Measurements from ENCODE around the gene BCL6. TPM values are rescaled to one million over a fixed set of nuclear protein-coding genes. Genes with fewer than 3 reads are reported as not detected.

Gene BCL6
- total RNA-seq, 1 experiment from 2014 or later: 569 TPM

DNA sequence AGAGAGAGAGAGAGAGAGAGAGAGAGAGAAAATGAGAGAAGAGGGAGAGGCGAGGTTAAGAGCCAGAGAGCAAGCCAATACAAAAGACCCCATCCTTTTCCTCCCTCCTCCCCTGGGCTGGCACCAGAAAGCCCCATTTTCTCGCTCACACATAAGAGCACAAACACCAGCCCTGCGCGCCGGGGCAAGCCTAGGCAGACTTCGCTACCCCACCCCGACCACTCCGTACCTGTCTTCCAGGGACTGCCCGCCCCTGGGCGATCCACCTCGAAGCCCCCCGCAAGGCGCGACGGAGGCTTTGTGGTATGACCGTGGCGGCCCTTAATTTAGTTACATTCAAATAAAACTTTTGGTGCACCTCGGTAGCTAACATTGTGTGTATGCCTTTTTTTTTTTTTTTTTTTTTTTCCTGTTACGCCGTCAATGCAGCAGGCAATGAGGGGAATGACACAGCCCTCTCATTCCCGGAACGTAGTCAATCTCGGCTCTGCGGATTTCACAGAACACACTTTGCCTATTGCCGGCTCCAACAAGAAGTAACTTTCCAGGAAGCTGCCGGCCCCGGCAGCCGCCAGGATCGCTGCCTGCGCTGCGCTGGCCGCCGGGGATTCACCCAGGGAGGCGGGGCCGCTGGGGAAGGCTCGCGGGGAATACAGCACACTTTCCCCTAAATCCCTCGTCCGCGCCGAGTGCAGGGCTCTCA, 7.7 kb downstream of the BCL6 start:
- DNase-seq: peak; percentile 74
- H3K9me2 ChIP-seq (replicated peaks; ENCODE audit: insufficient read depth, low read length): no peaks in the 10 kb centered on the region

DNA sequence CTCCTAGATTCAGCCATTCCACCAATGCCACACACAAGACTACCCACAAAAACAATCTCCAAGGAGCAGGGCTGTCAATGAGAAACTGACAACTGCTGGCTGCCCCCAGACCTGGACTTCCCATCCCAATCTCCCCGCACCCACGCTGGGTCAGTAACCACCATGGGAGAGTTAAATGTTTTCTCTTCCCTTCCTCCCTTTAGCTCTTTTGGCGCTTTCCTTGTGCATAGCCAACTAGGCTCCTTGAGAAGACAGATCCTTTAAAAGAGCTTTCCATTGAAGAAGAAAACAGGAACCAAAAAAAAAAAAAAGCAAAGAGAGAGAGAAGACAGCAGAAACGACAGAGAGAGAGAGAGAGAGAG, 8.3 kb downstream of the BCL6 start:
- Histone ChIP-seq H3K27ac (ENCODE audit: low read length) (peak overlapping the region; percentile 98), H3K9ac (ENCODE audit: low read length) (no peak overlapping the region), H3K9me3 (ENCODE audit: low read length) (no peaks in the 10 kb centered on the region), H3K9me2 (replicated peaks; ENCODE audit: insufficient read depth, low read length) (no peaks in the 10 kb centered on the region), H4K20me1 (ENCODE audit: insufficient read depth, low read depth, low read length) (peaks cover 95% of the 10 kb centered on the region), H3K79me2 (ENCODE audit: low read length) (peaks cover 84% of the 10 kb centered on the region), H3K4me3 (ENCODE audit: low read length) (no peak overlapping the region), H2AFZ (ENCODE audit: low read length) (no peak overlapping the region), H3K36me3 (ENCODE audit: insufficient read depth, low read length) (peaks cover 76% of the 10 kb centered on the region), H3K4me2 (ENCODE audit: low read depth, low read length, poor library complexity, severe bottlenecking) (peak overlapping the region; percentile 93), H3K4me1 (ENCODE audit: low read length) (peaks cover 98% of the 10 kb centered on the region), H3K27me3 (ENCODE audit: low read length) (no peaks in the 10 kb centered on the region)
- DNase-seq: peak; percentile 61

More for the DNA sequence above, 7.7 kb downstream of the BCL6 start:
- Histone ChIP-seq H2AFZ (ENCODE audit: low read length) (no peak overlapping the region), H3K4me3 (ENCODE audit: low read length) (peak overlapping the region; percentile 85; the same call in 1 of the 2 replicates), H3K36me3 (ENCODE audit: insufficient read depth, low read length) (peaks cover 76% of the 10 kb centered on the region), H4K20me1 (ENCODE audit: insufficient read depth, low read depth, low read length) (peaks cover 90% of the 10 kb centered on the region), H3K4me1 (ENCODE audit: low read length) (peaks cover 98% of the 10 kb centered on the region), H3K9me3 (ENCODE audit: low read length) (no peaks in the 10 kb centered on the region), H3K9ac (ENCODE audit: low read length) (peak overlapping the region; percentile 97), H3K27ac (ENCODE audit: low read length) (peak overlapping the region; percentile 98), H3K79me2 (ENCODE audit: low read length) (peaks cover 87% of the 10 kb centered on the region), H3K27me3 (ENCODE audit: low read length) (no peaks in the 10 kb centered on the region), H3K4me2 (ENCODE audit: low read depth, low read length, poor library complexity, severe bottlenecking) (peak overlapping the region; percentile 93)

- Histone ChIP-seq H3K4me2 (ENCODE audit: low read depth, low read length, poor library complexity, severe bottlenecking) (peak overlapping the region; percentile 93), H3K9ac (ENCODE audit: low read length) (peak overlapping the region; percentile 15; the same call in 1 of the 2 replicates), H3K27me3 (ENCODE audit: low read length) (no peaks in the 10 kb centered on the region), H4K20me1 (ENCODE audit: insufficient read depth, low read depth, low read length) (peaks cover 96% of the 10 kb centered on the region), H3K4me1 (ENCODE audit: low read length) (peaks cover 98% of the 10 kb centered on the region), H3K9me2 (replicated peaks; ENCODE audit: insufficient read depth, low read length) (no peaks in the 10 kb centered on the region), H3K4me3 (ENCODE audit: low read length) (no peak overlapping the region; the same call in 1 of the 2 replicates), H3K27ac (ENCODE audit: low read length) (peak overlapping the region; percentile 98), H3K9me3 (ENCODE audit: low read length) (no peaks in the 10 kb centered on the region), H3K36me3 (ENCODE audit: insufficient read depth, low read length) (peaks cover 76% of the 10 kb centered on the region), H3K79me2 (ENCODE audit: low read length) (peaks cover 84% of the 10 kb centered on the region), H2AFZ (ENCODE audit: low read length) (no peak overlapping the region)
- peak; percentile 52 for DNase-seq
Observed at GRCh38 chr3:187736418-187736871, 8.8 kb downstream of the BCL6 start.

- Histone ChIP-seq H2AFZ (ENCODE audit: low read length) (no peak overlapping the region), H3K9me2 (replicated peaks; ENCODE audit: insufficient read depth, low read length) (no peaks in the 10 kb centered on the region), H3K4me1 (ENCODE audit: low read length) (peaks cover 98% of the 10 kb centered on the region), H3K4me3 (ENCODE audit: low read length) (no peak overlapping the region; the same call in 1 of the 2 replicates), H3K4me2 (ENCODE audit: low read depth, low read length, poor library complexity, severe bottlenecking) (peak overlapping the region; percentile 93), H3K27ac (ENCODE audit: low read length) (peak overlapping the region; percentile 98), H3K9me3 (ENCODE audit: low read length) (no peaks in the 10 kb centered on the region), H3K79me2 (ENCODE audit: low read length) (peaks cover 80% of the 10 kb centered on the region), H3K27me3 (ENCODE audit: low read length) (no peaks in the 10 kb centered on the region), H3K9ac (ENCODE audit: low read length) (peak overlapping the region; percentile 15; the same call in 1 of the 2 replicates), H4K20me1 (ENCODE audit: insufficient read depth, low read depth, low read length) (peaks cover 98% of the 10 kb centered on the region), H3K36me3 (ENCODE audit: insufficient read depth, low read length) (peaks cover 77% of the 10 kb centered on the region)
- DNase-seq: peak; percentile 56
Observed at GRCh38 chr3:187735837-187736236, 9.4 kb downstream of the BCL6 start.

DNA sequence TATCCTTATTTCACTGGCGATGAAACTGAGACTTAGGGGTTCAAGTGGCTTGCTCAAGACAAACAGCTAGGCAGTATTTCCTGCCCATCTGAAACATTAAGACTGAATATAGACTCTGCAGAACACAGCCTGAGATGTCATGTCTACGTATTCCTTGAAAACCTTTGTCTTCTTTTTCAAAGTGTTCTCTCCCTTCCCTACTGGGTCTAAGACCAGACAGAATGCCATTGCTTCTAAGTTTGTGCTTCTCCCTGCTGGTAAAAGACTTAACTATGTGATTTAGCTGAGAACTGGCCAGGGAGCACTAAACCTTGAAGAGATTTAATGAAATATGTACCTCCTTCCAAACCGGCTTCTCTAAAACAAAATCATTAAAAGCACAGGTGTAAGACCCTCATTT, 9.9 kb downstream of the BCL6 start:
- Histone ChIP-seq H3K36me3 (ENCODE audit: insufficient read depth, low read length) (peaks cover 80% of the 10 kb centered on the region), H3K4me1 (ENCODE audit: low read length) (peaks cover 98% of the 10 kb centered on the region), H3K9ac (ENCODE audit: low read length) (no peak overlapping the region), H2AFZ (ENCODE audit: low read length) (no peak overlapping the region), H3K4me3 (ENCODE audit: low read length) (no peak overlapping the region), H3K9me3 (ENCODE audit: low read length) (no peaks in the 10 kb centered on the region), H3K9me2 (replicated peaks; ENCODE audit: insufficient read depth, low read length) (no peaks in the 10 kb centered on the region), H4K20me1 (ENCODE audit: insufficient read depth, low read depth, low read length) (peaks cover 99% of the 10 kb centered on the region), H3K79me2 (ENCODE audit: low read length) (peaks cover 76% of the 10 kb centered on the region), H3K27ac (ENCODE audit: low read length) (peak overlapping the region; percentile 98), H3K27me3 (ENCODE audit: low read length) (no peaks in the 10 kb centered on the region), H3K4me2 (ENCODE audit: low read depth, low read length, poor library complexity, severe bottlenecking) (peak overlapping the region; percentile 93)
- no peak for DNase-seq

DNA sequence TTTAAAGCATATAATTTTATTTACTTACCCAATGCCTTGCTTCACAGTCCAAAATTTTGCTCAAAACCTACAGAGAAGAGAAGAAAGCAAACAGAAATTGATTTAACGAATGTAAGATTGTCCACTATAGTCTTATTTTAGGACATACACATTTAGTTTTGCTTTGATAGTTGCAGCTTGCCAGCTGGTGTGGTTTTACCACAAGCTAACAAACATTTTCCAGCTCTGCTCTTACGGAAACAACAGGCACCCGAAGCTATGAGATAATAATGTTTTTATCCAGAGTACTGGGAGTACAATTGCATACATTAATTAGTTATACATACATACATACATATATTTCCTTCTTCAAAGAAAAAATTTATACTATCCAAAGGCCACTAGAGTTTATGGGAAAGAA, 10.4 kb downstream of the BCL6 start:
- H3K9me3 ChIP-seq (ENCODE audit: low read length): no peaks in the 10 kb centered on the region
- H3K4me3 ChIP-seq (ENCODE audit: low read length): no peak overlapping the region
- no peaks in the 10 kb centered on the region for H3K27me3 ChIP-seq (ENCODE audit: low read length)
- H4K20me1 ChIP-seq (ENCODE audit: insufficient read depth, low read depth, low read length): peaks cover 99% of the 10 kb centered on the region
- peak overlapping the region; percentile 98 for H3K27ac ChIP-seq (ENCODE audit: low read length)
- no peak overlapping the region for H3K9ac ChIP-seq (ENCODE audit: low read length)
- no peak overlapping the region for H2AFZ ChIP-seq (ENCODE audit: low read length)
- no peaks in the 10 kb centered on the region for H3K9me2 ChIP-seq (replicated peaks; ENCODE audit: insufficient read depth, low read length)
- peak overlapping the region; percentile 93 for H3K4me2 ChIP-seq (ENCODE audit: low read depth, low read length, poor library complexity, severe bottlenecking)
- H3K36me3 ChIP-seq (ENCODE audit: insufficient read depth, low read length): peaks cover 82% of the 10 kb centered on the region
- H3K4me1 ChIP-seq (ENCODE audit: low read length): peaks cover 94% of the 10 kb centered on the region
- H3K79me2 ChIP-seq (ENCODE audit: low read length): peaks cover 70% of the 10 kb centered on the region
- no peak for DNase-seq

DNA sequence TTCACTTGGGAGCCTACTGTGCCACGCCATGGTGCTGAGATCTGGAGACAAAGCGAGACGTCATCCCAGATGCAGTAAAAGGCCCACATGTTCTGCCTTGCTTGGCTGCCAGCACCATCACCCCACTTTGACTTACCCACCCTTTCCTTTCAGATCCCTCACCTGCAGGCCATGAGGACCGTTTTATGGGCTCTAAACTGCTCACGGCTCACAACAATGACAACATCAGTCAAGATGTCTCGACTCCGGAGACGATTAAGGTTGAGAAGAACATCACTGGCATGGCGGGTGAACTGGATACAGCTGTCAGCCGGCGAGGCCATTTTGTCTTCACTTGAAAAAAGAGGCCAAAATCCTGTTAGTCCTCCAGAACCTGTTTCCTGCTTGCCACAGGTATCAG, 11.9 kb downstream of the BCL6 start:
- Histone ChIP-seq H3K27ac (ENCODE audit: low read length) (peak overlapping the region; percentile 98; the same call in 1 of the 2 replicates), H3K4me3 (ENCODE audit: low read length) (no peak overlapping the region), H3K36me3 (ENCODE audit: insufficient read depth, low read length) (peaks cover 88% of the 10 kb centered on the region), H3K9me2 (replicated peaks; ENCODE audit: insufficient read depth, low read length) (no peaks in the 10 kb centered on the region), H3K9me3 (ENCODE audit: low read length) (no peaks in the 10 kb centered on the region), H3K4me2 (ENCODE audit: low read depth, low read length, poor library complexity, severe bottlenecking) (no peak overlapping the region), H3K79me2 (ENCODE audit: low read length) (peaks cover 56% of the 10 kb centered on the region), H4K20me1 (ENCODE audit: insufficient read depth, low read depth, low read length) (peaks cover 99% of the 10 kb centered on the region), H3K9ac (ENCODE audit: low read length) (no peak overlapping the region), H3K27me3 (ENCODE audit: low read length) (no peaks in the 10 kb centered on the region), H3K4me1 (ENCODE audit: low read length) (peaks cover 79% of the 10 kb centered on the region), H2AFZ (ENCODE audit: low read length) (no peak overlapping the region)
- DNase-seq: peak; percentile 53

GRCh38 chr3:187729598-187729997, 15.7 kb downstream of the BCL6 start:
- Histone ChIP-seq H3K36me3 (ENCODE audit: insufficient read depth, low read length) (peaks cover 96% of the 10 kb centered on the region), H3K9ac (ENCODE audit: low read length) (no peak overlapping the region)

More at GRCh38 chr3:187729598-187729997, 15.7 kb downstream of the BCL6 start:
- Histone ChIP-seq H3K27ac (ENCODE audit: low read length) (peak overlapping the region; percentile 98; the same call in 1 of the 2 replicates), H3K27me3 (ENCODE audit: low read length) (no peaks in the 10 kb centered on the region), H3K79me2 (ENCODE audit: low read length) (peaks cover 19% of the 10 kb centered on the region), H3K9me2 (replicated peaks; ENCODE audit: insufficient read depth, low read length) (no peaks in the 10 kb centered on the region), H3K4me2 (ENCODE audit: low read depth, low read length, poor library complexity, severe bottlenecking) (no peak overlapping the region), H3K4me3 (ENCODE audit: low read length) (no peak overlapping the region), H3K9me3 (ENCODE audit: low read length) (no peaks in the 10 kb centered on the region), H2AFZ (ENCODE audit: low read length) (no peak overlapping the region), H3K4me1 (ENCODE audit: low read length) (peaks cover 42% of the 10 kb centered on the region), H4K20me1 (ENCODE audit: insufficient read depth, low read depth, low read length) (peaks cover 94% of the 10 kb centered on the region)
- no peak for DNase-seq

All from Karpas-422 (cell line).